ENCODE measurements around the gene PDE7B. TPM values are rescaled to one million over a fixed set of nuclear protein-coding genes. Genes with fewer than 3 reads are reported as not detected.

The PDE7B gene
- total and polyA plus RNA-seq, 2 of the 13 experiments (the other 11 are each of a cell fraction or from before 2014, with no cell fraction given): not detected

DNA sequence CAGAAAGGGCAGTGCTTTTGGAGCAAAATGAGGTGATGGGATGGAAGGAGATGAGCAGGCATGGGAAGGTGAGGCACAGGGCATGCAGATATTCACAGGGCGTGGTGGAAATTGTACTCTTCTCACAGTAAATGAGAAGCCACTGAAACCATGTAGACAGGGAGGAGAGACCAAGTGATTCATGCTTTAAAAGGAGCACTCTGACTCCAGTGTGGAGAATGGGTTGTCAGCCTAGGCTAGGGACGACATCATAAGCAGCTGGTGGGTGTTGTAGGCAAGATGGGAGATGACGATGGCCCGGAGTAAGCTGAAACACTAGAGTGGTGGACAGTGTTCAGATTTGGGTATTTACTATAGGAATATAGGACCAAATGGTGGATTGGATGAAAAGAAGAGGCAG, 18.4 kb downstream of the PDE7B start:
- Histone ChIP-seq H3K36me3 (replicated peaks in 1 of 2; ENCODE audit: control insufficient read depth in 1 of 2, insufficient read depth in 2 of 2, low read length in 2 of 2) (no peaks in the 10 kb centered on the region), H3K9me3 (ENCODE audit: low read length) (no peaks in the 10 kb centered on the region), H2AFZ (ENCODE audit: low read length) (no peak overlapping the region), H3K9ac (ENCODE audit: insufficient read depth, low read depth, low read length) (no peak overlapping the region), H3K27me3 (ENCODE audit: control insufficient read depth in 1 of 2, insufficient read depth in 2 of 2, low read length in 2 of 2) (no peaks in the 10 kb centered on the region), H3K4me1 (ENCODE audit: insufficient read depth, low read length) (no peaks in the 10 kb centered on the region), H3K79me2 (ENCODE audit: insufficient read depth, low read length) (no peaks in the 10 kb centered on the region), H3K27ac (ENCODE audit: extremely low read length, insufficient read depth, low read length) (no peak overlapping the region), H4K20me1 (ENCODE audit: insufficient read depth, low read length) (no peaks in the 10 kb centered on the region), H3K4me3 (replicated peaks in 1 of 3; ENCODE audit: insufficient read depth in 1 of 3, low read depth in 2 of 3, low read length in 3 of 3) (no peak overlapping the region), H3K4me2 (ENCODE audit: low read depth, low read length) (no peak overlapping the region)
- FAIRE-seq: no peak
- no TSS peak for BruUV-seq (replicated peaks)
- DNase-seq (ENCODE audit: low spot score): no peak
- ChIA-PET POLR2A (no interaction called here), CTCF (ENCODE audit: low intra/inter-chr PET ratio, low total read pairs) (no interaction called here)
- intact Hi-C loops (cut with micrococcal nuclease; ENCODE audit: unreplicated experiment): no loop called here
- in situ Hi-C loops (cut with HindIII; ENCODE audit: extremely low pct_ligation_motif_present, low pct_unique_long_range_greater_than_20kb): no loop called here
- WGBS (ENCODE audit: low lambda C conversion rate): 7% methylated on average over 4 of the region's 4 CpGs
- ATAC-seq: no peak
- no peak for TF ChIP-seq ZBTB38 (CRISPR knock-in tag; IDR thresholded peaks at IDR 0.05)
- no peak for TF ChIP-seq SNRNP70 (IDR thresholded peaks at IDR 0.05; ENCODE audit: low read depth, low read length)
- no peak for TF ChIP-seq KLF12 (CRISPR knock-in tag; IDR thresholded peaks at IDR 0.05; ENCODE audit: borderline replicate concordance)
- TF ChIP-seq, protein P1, sequence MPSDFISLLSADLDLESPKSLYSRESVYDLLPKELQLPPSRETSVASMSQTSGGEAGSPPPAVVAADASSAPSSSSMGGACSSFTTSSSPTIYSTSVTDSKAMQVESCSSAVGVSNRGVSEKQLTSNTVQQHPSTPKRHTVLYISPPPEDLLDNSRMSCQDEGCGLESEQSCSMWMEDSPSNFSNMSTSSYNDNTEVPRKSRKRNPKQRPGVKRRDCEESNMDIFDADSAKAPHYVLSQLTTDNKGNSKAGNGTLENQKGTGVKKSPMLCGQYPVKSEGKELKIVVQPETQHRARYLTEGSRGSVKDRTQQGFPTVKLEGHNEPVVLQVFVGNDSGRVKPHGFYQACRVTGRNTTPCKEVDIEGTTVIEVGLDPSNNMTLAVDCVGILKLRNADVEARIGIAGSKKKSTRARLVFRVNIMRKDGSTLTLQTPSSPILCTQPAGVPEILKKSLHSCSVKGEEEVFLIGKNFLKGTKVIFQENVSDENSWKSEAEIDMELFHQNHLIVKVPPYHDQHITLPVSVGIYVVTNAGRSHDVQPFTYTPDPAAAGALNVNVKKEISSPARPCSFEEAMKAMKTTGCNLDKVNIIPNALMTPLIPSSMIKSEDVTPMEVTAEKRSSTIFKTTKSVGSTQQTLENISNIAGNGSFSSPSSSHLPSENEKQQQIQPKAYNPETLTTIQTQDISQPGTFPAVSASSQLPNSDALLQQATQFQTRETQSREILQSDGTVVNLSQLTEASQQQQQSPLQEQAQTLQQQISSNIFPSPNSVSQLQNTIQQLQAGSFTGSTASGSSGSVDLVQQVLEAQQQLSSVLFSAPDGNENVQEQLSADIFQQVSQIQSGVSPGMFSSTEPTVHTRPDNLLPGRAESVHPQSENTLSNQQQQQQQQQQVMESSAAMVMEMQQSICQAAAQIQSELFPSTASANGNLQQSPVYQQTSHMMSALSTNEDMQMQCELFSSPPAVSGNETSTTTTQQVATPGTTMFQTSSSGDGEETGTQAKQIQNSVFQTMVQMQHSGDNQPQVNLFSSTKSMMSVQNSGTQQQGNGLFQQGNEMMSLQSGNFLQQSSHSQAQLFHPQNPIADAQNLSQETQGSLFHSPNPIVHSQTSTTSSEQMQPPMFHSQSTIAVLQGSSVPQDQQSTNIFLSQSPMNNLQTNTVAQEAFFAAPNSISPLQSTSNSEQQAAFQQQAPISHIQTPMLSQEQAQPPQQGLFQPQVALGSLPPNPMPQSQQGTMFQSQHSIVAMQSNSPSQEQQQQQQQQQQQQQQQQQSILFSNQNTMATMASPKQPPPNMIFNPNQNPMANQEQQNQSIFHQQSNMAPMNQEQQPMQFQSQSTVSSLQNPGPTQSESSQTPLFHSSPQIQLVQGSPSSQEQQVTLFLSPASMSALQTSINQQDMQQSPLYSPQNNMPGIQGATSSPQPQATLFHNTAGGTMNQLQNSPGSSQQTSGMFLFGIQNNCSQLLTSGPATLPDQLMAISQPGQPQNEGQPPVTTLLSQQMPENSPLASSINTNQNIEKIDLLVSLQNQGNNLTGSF (CRISPR knock-in tag; IDR thresholded peaks at IDR 0.05): no peak
- TF ChIP-seq IRX3 (CRISPR knock-in tag; IDR thresholded peaks at IDR 0.05; ENCODE audit: borderline replicate concordance, low read depth): no peak
- TF ChIP-seq NONO (IDR thresholded peaks at IDR 0.05): no peak
- TF ChIP-seq NONO (CRISPR knock-in tag; conservative IDR thresholded peaks at IDR 0.05): no peak
- no peak for TF ChIP-seq KDM5B (CRISPR knock-in tag; IDR thresholded peaks at IDR 0.05; ENCODE audit: borderline replicate concordance)
- no peak for TF ChIP-seq HOXA9 (CRISPR knock-in tag; IDR thresholded peaks at IDR 0.05; ENCODE audit: borderline replicate concordance)
- TF ChIP-seq GZF1 (CRISPR knock-in tag; IDR thresholded peaks at IDR 0.05): no peak
- TF ChIP-seq ZNF556 (CRISPR knock-in tag; IDR thresholded peaks at IDR 0.05; ENCODE audit: borderline replicate concordance): no peak
- no peak for TF ChIP-seq ZNF547 (CRISPR knock-in tag; IDR thresholded peaks at IDR 0.05)
- no peak for TF ChIP-seq MIER3 (CRISPR knock-in tag; IDR thresholded peaks at IDR 0.05; ENCODE audit: borderline replicate concordance)
- TF ChIP-seq KDM6A (CRISPR knock-in tag; IDR thresholded peaks at IDR 0.05; ENCODE audit: low read depth): no peak
- TF ChIP-seq, protein P2, sequence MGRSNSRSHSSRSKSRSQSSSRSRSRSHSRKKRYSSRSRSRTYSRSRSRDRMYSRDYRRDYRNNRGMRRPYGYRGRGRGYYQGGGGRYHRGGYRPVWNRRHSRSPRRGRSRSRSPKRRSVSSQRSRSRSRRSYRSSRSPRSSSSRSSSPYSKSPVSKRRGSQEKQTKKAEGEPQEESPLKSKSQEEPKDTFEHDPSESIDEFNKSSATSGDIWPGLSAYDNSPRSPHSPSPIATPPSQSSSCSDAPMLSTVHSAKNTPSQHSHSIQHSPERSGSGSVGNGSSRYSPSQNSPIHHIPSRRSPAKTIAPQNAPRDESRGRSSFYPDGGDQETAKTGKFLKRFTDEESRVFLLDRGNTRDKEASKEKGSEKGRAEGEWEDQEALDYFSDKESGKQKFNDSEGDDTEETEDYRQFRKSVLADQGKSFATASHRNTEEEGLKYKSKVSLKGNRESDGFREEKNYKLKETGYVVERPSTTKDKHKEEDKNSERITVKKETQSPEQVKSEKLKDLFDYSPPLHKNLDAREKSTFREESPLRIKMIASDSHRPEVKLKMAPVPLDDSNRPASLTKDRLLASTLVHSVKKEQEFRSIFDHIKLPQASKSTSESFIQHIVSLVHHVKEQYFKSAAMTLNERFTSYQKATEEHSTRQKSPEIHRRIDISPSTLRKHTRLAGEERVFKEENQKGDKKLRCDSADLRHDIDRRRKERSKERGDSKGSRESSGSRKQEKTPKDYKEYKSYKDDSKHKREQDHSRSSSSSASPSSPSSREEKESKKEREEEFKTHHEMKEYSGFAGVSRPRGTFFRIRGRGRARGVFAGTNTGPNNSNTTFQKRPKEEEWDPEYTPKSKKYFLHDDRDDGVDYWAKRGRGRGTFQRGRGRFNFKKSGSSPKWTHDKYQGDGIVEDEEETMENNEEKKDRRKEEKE (IDR thresholded peaks at IDR 0.05): no peak
- TF ChIP-seq, protein P3, sequence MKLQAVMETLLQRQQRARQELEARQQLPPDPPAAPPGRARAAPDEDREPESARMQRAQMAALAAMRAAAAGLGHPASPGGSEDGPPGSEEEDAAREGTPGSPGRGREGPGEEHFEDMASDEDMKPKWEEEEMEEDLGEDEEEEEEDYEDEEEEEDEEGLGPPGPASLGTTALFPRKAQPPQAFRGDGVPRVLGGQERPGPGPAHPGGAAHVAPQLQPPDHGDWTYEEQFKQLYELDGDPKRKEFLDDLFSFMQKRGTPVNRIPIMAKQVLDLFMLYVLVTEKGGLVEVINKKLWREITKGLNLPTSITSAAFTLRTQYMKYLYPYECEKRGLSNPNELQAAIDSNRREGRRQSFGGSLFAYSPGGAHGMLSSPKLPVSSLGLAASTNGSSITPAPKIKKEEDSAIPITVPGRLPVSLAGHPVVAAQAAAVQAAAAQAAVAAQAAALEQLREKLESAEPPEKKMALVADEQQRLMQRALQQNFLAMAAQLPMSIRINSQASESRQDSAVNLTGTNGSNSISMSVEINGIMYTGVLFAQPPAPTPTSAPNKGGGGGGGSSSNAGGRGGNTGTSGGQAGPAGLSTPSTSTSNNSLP (IDR thresholded peaks at IDR 0.05; ENCODE audit: low read depth, low read length): no peak
- TF ChIP-seq SCMH1 (CRISPR knock-in tag; IDR thresholded peaks at IDR 0.05; ENCODE audit: borderline replicate concordance): no peak
